Measurements from ENCODE around the gene PCNT.

Gene PCNT

GRCh38 chr21:46437096-46437498 lies 113.1 kb downstream of the PCNT start:
- DNase-seq (ENCODE audit: low read depth), result no peak
- H3K4me3 ChIP-seq (ENCODE audit: low read length), result no peak overlapping the region
- no peak for TF ChIP-seq CTCF (conservative IDR thresholded peaks at IDR 0.05; ENCODE audit: low read length)

GRCh38 chr21:46437511-46437910 lies 113.6 kb downstream of the PCNT start:
- H3K4me3 ChIP-seq (ENCODE audit: low read length), result no peak overlapping the region
- DNase-seq (ENCODE audit: low read depth), result no peak
- TF ChIP-seq CTCF (conservative IDR thresholded peaks at IDR 0.05; ENCODE audit: low read length), result no peak

GRCh38 chr21:46438241-46438640 lies 114.3 kb downstream of the PCNT start:
- no peak for DNase-seq (ENCODE audit: low read depth)
- H3K4me3 ChIP-seq (ENCODE audit: low read length), result no peak overlapping the region
- TF ChIP-seq CTCF (conservative IDR thresholded peaks at IDR 0.05; ENCODE audit: low read length), result no peak

- no peak for TF ChIP-seq CTCF (conservative IDR thresholded peaks at IDR 0.05; ENCODE audit: low read length)
- H3K4me3 ChIP-seq (ENCODE audit: low read length), result no peak overlapping the region
- no peak for DNase-seq (ENCODE audit: low read depth)
These were observed 116.0 kb downstream of the PCNT start for GRCh38 chr21:46439906-46440305.

GRCh38 chr21:46441331-46441730 lies 117.4 kb downstream of the PCNT start:
- no peak for DNase-seq (ENCODE audit: low read depth)
- no peak overlapping the region for H3K4me3 ChIP-seq (ENCODE audit: low read length)
- no peak for TF ChIP-seq CTCF (conservative IDR thresholded peaks at IDR 0.05; ENCODE audit: low read length)

- DNase-seq (ENCODE audit: low read depth), result no peak
- TF ChIP-seq CTCF (conservative IDR thresholded peaks at IDR 0.05; ENCODE audit: low read length), result no peak
- H3K4me3 ChIP-seq (ENCODE audit: low read length), result no peak overlapping the region
These were observed 118.1 kb downstream of the PCNT start for GRCh38 chr21:46441961-46442498.

GRCh38 chr21:46442938-46443337 lies 119.0 kb downstream of the PCNT start:
- DNase-seq (ENCODE audit: low read depth), result no peak
- TF ChIP-seq CTCF (conservative IDR thresholded peaks at IDR 0.05; ENCODE audit: low read length), result no peak
- no peak overlapping the region for H3K4me3 ChIP-seq (ENCODE audit: low read length)
